Renal cortex interstitium (tissue), 11 donors: ENCODE results near the gene ASPSCR1. TPM values are rescaled to one million over a fixed set of nuclear protein-coding genes. Genes with fewer than 3 reads are reported as not detected.
A peak's percentile ranks its signal among the peaks of the same experiment; 100 is the strongest.
"Not testable (repeated sequence)": the region's sequence is repeated elsewhere in the genome, so short reads cannot be mapped to it uniquely, and the experiment has no call there.

Experiments
- DNase-seq, 11 donors: peaks; one replicate each; pipeline ENCODE4 v3.0.0-alpha.2; 2013; ENCODE audit warnings: low read depth in 9 of 11, low spot score in 4 of 11; ENCODE audit errors: extremely low read depth in 1 of 11
- polyA plus RNA-seq, 3 donors: library from polyadenylated mRNA; unstranded; fragments of 120-200 nt; gene quantifications; one replicate each; pipeline ENCODE4 v1.2.1, GENCODE V29; 2013; ENCODE audit not compliant: insufficient read length in 3 of 3

ASPSCR1 gene
- polyA plus RNA-seq, 3 donors = 20.1 to 39.0 (median 35.2) TPM

- DNase-seq = peak in 2 of 11 donors; percentile 61 to 62
Observed at GRCh38 chr17:81967533-81968395, 9.7 kb upstream of the ASPSCR1 start.

- no peak for DNase-seq
Observed at GRCh38 chr17:81968396-81968745, 9.1 kb upstream of the ASPSCR1 start.

GRCh38 chr17:81968850-81969812 is 8.3 kb upstream of the ASPSCR1 start:
- no peak for DNase-seq

- DNase-seq = no peak
Observed at GRCh38 chr17:81973432-81973831, 4.0 kb upstream of the ASPSCR1 start.

- no peak for DNase-seq
Observed at GRCh38 chr17:81976332-81977210, 858 bp upstream of the ASPSCR1 start.

- no peak for DNase-seq
Observed at GRCh38 chr17:81978524-81979298, 1.3 kb downstream of the ASPSCR1 start.

- no peak for DNase-seq
Observed at GRCh38 chr17:81980122-81980521, 2.7 kb downstream of the ASPSCR1 start.

- no peak for DNase-seq
Observed at GRCh38 chr17:81980707-81981343, 3.4 kb downstream of the ASPSCR1 start.

- DNase-seq = not testable (repeated sequence)
Observed at GRCh38 chr17:81981511-81981910, 4.1 kb downstream of the ASPSCR1 start.

GRCh38 chr17:81983011-81983638 is 5.7 kb downstream of the ASPSCR1 start:
- DNase-seq = no peak

- no peak for DNase-seq
Observed at GRCh38 chr17:81983639-81984373, 6.4 kb downstream of the ASPSCR1 start.

GRCh38 chr17:81984773-81985410 is 7.5 kb downstream of the ASPSCR1 start:
- no peak for DNase-seq

- DNase-seq = no peak
Observed at GRCh38 chr17:81986606-81987005, 9.2 kb downstream of the ASPSCR1 start.

GRCh38 chr17:81987161-81987770 is 9.8 kb downstream of the ASPSCR1 start:
- no peak for DNase-seq

GRCh38 chr17:81990836-81991683 is 13.6 kb downstream of the ASPSCR1 start:
- DNase-seq = no peak
